HG02852 (cell line): ENCODE data around the gene BRPF1.
A peak's percentile ranks its signal among the peaks of the same experiment; 100 is the strongest.

Experiments
- ATAC-seq: cut with Tn5 transposase; IDR thresholded peaks from one replicate; pipeline ENCODE4 v1.9.1; 2021; ENCODE audit warnings: mild to moderate bottlenecking, moderate library complexity; ENCODE audit not compliant: unreplicated experiment

Gene BRPF1

DNA sequence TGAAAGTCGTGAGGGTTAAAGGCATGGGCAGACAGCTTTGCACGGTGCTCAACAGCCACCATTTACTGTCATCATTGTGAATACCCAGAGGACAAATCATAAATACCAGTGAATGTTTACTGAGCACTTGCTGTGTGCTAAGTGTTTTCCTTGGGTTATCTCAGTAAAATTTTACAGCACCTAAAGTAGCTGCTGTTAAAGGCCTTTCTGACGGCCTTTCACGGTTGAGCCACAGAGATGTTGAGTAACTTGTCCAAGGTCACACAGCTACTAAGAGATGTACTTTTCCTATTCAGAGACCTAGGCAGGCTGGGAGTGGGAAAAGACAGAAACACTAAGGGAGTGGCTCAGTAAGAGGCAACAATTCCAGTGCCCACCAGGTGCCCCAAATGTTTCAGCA lies 28.3 kb upstream of the BRPF1 start:
- no peak for ATAC-seq

DNA sequence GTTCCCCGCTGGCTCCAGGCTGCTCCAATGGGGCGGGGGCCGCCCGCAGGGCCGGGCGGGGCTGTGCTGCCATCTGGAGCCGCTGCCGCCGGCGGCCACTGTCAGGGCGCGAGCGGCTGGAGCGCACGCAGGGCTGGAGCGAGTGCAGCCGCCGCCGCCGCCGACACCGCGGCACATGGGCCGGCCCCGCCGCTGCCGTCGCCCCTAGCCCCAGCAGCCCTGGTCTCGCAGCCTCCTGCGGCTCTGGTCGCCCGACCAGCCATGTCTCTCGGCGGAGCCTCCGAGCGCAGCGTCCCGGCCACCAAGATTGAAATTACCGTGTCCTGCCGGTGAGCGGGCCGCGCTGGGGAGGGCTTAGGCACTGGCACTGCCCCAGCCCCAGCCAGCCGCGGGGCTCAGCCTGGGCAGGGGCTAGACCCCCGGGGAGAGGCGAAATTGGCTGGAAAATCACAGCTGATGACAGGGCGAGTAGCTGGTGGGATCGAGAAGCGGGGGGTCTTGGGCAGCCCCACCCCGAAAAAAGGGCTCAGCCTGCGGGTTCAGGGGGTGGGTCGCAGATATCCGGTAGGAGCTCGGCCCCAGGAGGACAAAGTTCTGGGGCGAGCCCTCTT lies 27.7 kb upstream of the BRPF1 start, which contains the start of gene CPNE9:
Gene CPNE9, plus strand, starts transcription at position 98 of the 611 bp plus-strand sequence. Its CDS starts 164 bp downstream, at position 262.
- no peak for ATAC-seq

DNA sequence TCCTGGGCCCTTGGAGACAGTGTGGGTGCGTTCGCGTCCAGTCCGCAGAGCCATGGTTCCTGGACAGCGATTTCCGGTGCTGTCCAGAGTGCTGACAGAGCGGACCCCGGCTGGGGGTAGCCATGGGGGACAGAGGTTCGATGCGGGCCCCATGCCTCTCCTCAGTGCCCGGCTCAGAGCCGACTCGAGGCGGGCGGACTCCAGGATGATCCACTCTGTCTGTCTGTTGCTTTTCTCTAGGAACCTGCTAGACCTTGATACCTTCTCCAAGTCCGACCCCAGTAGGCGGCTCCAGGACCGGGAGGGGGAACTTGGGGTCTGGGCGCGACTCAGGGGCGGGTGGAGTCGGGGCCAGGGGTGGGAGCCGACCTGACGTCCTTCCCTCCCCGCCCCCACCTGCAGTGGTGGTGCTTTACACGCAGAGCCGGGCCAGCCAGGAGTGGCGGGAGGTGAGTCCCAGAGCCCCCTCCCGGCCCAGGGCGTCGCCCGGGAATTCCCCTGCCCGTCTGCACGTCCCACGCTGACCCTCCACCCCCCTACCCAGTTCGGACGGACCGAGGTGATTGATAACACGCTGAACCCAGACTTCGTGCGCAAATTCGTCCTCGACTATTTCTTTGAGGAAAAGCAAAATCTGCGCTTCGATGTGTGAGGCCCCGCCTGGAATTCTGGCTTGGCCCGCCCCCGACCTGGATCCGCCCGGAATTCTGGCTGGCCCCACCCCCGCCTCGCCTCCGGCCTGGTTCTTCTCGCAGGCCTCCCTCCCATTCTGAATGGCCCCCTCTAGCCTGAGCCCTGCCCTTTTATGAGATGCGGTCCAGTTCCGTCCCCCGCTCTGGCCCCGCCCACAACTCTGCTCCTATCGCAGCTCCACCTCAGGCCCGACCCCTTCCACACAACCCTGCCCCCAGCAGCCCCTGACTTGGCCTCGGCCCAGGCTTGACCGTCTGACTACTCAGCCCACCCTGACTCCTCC lies 26.9 kb upstream of the BRPF1 start:
- ATAC-seq, result no peak

DNA sequence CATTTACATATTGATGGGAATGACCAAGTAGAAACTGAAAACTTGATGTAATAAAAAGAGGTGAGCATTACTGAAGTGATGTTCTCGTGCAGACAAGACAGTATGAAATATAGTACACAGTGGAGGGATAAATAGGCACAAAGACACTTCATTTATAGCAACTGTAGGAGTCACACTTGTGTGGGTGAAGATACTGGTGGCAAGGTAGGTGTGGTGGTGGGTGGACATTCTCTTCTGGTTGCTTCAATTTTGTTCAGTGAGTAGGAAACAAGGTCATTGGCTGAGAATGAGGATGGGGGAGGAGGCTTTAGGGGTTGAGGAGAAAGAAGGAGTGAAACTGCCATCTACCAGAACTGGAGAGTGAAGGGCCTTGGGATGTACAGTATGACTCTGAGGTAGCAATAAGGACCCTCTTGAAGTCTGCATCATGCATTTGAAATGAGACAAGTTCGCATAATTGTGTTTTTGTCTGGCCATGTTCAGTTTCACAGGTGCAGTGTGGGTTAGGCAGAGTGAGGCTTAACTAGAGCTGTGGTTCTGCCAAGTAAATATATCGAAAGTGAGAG lies 21.3 kb upstream of the BRPF1 start:
- ATAC-seq, result no peak

DNA sequence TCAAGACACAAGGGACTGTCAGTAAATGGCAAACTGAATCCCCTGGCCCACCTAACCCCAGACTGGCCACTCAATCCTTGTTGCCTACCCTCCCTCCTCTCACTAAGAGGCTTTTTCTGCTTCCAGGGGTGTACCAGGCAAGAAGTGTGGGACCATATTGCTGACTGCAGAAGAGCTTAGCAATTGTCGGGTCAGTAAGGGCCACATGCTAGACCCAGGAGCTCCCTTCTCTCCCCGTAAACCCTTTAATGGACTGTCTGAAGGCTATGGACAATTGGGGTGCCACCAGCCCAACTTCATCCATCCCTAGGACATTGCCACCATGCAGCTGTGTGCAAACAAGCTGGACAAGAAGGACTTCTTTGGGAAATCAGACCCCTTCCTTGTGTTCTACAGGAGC lies 19.1 kb upstream of the BRPF1 start:
- no peak for ATAC-seq

DNA sequence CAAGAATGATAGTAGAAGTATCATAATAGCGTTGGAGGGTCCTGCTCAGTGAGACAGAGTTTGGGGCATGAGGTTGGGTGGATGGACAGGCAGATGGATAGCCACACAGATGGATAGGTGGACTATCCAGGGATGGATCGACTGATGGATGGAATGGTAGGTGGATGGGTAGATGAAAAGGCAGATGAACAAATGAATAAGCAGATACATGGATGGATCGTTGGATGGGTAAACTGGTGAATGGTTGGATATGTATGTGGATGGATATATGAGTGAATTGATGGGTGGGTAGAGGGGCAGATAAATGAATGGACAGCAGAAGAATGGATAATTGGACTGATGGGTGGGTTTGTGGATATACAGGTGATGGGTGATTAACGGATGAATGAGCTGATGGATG lies 18.4 kb upstream of the BRPF1 start:
- no peak for ATAC-seq

DNA sequence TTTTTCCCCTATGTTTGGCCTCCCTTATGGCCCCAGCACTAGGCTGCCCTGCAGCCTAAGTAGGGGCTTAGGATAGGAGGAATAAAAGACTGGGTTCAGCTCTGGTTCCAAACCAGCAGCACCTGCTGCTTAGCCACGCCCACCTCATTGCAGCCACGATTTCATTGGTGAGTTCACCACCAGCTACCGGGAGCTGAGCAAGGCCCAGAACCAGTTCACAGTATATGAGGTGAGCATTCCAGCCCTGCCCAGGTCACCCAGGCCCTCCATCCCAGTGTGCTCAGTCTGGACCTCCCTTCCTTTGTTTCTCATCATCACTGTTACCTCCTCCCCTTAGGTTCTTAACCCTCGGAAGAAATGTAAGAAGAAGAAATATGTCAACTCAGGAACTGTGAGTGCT lies 16.4 kb upstream of the BRPF1 start:
- ATAC-seq, result no peak

DNA sequence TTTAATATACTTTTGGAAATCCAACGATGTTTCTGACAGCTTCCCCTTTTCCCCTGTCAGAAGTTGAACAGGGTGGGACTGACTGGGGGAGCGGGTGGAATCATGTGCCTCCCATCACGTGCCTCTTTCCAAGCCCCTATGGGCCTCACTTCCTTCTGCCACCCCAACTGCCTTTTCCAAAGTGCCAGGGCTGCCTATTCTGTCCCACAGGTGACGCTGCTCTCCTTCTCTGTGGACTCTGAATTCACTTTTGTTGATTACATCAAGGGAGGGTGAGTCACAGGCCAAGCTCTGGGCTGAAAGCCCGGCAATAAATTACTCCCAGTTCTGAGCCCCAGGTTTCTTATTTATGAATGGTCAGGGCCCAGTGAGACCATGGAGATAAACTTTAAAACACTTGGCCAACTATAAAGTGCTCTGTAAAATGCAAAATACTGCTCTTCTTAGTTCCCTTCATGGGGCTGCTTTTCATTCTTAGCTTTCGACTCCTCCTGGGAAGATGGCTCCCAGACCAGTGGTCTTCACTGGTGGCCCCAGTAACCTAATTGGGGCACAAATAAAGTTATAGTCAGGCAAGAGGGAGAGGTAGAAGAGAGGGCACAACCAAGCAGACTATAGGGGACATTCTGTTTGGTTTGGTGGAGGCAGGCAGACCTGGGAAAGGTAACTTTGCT lies 15.6 kb upstream of the BRPF1 start:
- no peak for ATAC-seq

DNA sequence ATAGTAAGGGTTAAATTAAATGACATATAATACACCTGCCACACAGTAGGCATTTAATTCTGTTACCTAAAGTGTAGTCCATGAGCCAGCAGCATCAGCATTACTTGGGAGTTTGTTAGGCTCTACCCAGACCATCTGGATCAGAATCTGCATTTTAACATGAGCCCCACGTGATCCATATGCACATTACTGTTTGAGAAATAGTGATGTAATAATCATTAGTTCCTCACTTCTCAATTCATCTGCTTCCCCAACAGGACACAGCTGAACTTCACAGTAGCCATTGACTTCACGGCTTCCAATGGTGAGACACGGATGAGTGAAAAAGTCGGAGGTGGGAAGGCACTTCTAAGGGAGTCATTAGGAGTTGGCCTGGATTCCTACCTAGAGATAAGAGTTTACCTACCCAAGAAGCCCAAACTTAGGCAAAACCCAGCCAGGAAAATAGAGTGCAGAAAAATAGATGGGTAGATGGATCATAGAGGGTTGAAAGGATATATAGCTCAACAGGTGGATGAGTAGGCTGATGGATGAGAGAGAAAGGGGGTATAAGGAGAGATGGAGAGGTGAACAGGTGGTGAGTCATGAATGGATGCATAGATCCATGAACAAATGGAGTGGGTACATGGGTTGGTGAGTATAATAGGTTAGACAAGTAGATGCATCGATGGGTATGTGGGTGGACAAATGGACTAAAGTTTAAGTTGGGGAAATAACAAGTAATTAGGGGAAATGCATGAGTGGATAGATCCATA lies 14.6 kb upstream of the BRPF1 start:
- no peak for ATAC-seq

DNA sequence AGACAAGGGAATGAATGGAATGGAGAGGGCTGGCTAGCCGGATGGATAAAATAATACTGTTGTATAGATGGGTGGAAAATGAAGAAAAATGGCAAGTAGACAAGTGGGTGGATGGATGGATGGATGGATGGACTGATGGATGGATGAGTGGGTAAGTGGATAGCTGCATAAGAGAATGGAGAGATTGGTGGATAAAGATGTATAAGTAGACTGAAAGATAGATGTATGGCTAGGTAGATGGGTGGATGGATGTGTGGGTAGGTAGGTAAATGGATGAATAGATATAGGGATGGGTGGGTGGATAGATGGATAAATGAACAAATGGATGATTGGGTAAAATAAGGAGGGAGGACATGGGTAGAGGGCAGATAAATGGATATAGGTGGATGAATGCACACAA lies 14.0 kb upstream of the BRPF1 start:
- ATAC-seq, result no peak

DNA sequence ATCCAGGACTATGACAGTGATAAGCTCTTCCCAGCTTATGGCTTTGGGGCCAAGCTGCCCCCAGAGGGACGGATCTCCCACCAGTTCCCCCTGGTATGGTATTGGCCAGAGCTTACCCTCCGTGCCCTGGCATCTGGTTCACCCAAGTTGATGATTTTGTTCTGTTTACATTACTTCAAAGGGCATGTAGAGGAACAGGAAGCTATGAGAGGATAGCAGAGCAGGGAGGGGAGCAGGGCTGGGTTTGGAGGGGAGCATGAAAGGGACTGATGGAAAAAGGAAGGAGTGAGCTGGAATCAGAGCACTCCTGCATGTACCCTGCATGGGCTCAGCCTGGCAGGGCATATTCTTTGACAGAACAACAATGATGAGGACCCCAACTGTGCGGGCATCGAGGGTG lies 13.4 kb upstream of the BRPF1 start:
- ATAC-seq, result no peak

DNA sequence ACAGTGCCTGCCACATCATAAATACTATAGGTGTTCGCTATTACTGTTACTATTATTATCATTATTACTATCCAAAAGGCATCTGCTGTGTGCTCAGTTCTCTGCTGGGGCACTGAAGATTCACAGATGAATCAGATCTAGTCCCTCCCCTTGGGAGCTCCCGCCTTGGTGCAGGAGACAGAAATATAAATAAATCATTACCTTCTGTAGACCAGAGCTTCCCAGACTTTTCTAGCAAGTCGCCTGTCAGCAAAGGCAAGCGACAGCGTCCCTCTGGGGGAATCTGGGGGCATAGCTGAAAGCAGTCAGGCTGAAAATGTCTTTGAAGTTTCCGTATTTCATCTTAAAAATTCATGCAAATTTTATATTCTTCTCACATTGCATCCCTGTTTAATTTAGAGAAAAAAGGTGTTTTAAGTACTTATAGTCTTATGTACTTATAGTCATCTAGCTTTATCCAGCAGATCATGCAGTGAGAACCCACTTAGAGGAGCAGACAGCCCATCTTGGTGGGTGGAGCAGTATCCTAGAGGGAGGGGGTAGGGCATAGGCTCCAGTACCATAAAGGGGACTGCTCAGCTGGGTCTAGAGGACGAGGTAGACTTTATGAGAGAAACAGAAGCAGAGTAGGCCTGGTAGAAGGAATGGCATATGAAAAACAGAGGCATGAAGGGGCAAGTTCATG lies 10.4 kb upstream of the BRPF1 start:
- ATAC-seq, result no peak

DNA sequence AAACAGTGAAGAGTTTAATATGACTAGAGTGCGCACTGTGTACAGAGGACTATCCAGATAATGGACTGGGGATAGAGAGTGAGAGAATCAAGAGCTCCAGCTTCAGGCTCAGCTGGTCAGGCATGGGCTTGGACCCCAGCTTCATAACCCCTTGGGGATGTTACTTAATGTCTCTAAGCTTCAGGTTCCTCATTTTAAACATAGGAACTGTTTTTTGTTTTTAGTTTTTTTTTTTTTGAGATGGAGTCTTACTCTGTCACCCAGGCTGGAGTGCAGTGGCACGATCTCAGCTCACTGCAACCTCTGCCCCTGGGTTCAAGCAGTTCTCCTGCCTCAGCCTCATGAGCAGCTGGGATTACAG lies 9.9 kb upstream of the BRPF1 start:
- ATAC-seq, result no peak

DNA sequence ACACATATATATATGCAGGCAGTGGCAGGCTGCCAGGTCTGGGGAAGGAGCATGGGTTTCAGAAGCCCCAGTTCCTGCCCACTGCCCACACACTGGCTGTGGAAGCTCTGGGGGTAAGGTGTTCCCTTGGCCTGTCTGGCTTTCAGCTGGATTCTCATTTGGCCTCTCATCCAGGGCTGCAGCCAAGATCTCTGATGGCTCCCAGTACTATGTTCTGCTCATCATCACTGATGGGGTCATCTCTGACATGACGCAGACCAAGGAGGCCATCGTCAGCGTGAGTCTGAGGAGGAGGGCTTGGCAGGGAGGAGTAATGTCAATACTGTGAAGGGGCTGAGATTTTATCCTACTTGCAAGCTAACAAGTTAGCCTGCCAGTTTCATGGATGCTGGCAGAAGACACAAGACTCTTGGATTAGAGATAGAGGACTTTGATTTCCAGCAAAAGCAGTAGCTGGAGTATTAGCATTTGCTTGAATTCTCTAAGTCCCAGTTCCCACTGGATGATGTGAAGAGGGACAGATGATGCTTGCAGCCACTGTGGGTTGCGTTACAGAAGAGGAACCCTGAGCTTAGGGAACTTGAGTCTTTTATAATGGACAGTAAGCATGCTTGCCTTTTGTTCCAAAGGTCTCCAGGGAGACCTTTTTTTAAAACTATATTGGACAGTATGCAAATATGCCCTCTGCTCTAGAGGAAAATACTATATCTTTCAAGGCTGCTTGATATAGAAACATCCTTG lies 5.6 kb upstream of the BRPF1 start:
- ATAC-seq, result no peak

DNA sequence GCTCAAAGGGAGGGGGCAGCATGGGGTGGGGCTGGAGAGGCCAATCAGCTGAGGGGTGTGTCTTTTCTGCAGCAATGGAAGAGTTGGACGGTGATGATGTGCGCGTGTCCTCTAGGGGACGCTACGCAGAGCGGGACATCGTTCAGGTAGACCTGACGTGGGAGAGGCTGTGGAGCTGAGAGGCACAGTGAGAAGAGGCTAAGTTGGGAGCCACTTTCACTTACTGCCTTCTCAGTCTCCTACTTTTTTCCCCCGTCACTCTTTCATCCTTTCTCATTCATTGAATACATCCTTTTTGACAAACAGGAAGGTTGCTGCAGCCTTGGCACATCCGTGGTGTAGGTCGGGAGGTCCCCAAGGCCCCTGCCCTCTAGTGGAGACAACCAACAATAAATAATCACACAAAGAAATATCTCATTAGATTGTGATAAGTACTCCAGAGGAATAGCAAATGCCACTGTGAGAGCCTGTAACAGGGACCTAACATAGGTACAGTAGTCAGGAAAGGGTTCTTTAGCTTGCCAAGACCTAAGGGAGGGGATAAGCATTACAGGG lies 4.4 kb upstream of the BRPF1 start:
- ATAC-seq, result no peak

DNA sequence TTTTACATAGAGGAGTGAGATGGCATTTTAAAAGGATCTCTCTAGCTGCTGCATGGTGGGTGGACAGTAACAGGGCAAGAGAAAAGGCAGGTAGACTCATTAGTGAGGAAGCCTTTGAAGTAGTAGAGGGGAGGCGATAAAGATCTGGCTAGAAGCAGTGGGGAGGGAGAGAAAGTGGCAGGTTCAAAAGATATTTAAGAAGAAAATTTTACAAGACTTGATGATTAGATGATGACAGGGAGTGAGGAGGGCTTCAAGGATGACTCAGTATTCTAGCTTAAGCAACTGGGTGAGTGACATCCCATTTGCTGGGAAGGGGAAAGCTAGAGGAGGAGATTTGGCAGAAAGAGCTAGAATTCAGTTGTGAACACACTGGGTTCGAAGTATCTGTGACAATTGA lies 3.8 kb upstream of the BRPF1 start:
- no peak for ATAC-seq

DNA sequence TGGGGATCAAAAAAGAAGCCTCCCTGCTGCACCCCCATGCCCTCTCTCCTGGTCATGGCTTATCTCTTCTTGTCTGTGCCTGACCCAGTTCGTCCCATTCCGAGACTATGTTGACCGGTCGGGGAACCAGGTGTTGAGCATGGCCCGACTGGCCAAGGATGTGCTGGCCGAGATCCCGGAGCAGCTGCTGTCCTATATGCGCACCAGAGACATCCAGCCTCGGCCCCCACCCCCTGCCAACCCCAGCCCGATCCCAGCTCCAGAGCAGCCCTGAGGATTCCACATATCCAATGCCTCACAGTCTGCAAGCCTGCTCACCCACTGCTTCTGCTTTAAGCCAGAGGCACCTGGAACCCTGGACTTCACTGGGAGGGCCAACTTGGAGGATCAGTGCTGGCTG lies 2.1 kb upstream of the BRPF1 start:
- no peak for ATAC-seq

DNA sequence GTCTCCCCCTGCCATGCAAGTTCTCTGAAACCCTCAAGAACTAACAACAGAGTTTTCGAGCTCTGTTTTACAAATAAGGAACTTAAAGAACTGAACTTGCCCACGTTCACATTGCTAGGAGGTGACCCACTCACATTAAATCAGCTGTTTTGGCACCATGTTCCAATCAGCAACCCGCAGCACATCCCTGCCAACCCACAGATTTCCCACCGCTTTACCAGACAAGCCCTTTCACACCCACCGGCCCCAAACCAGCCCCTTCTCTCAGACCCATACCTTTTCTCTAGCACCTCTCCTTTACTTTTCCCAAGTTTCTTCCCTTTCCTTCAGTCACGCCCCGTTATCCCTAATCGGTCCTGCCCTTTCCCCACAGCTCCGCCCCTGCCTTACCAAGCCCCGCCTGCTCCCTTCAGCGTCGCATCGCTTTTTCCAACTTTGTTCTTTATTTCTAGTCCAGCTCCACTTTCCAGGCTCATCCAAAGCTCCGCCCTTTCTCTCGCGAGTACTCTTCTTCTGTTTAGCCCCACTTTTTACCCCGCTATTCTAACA lies 804 bp upstream of the BRPF1 start:
- ATAC-seq, result peak; percentile 44
